22Rv1 (cell line): Measurements from ENCODE around the gene SPATA17.

Experiments
- H3K27ac ChIP-seq: fragments of 450-650 bp; 2 replicates; pipeline ENCODE4 v1.5.1; 2017
- CTCF ChIP-seq: fragments of 450-650 bp; IDR thresholded peaks from 2 replicates; pipeline ENCODE4 v1.5.1; 2017; ENCODE audit warnings: mild to moderate bottlenecking
- ZFX ChIP-seq: fragments of 450-650 bp; IDR thresholded peaks from 2 replicates; pipeline ENCODE4 v1.6.1; 2017; ENCODE audit warnings: antibody characterized with exemption, borderline replicate concordance

The SPATA17 gene

GRCh38 chr1:217839161-217839560 lies 208.0 kb downstream of the SPATA17 start:
- H3K27ac ChIP-seq, result no peak overlapping the region
- TF ChIP-seq ZFX (no peak), CTCF (no peak)

GRCh38 chr1:217846733-217847132 lies 215.6 kb downstream of the SPATA17 start:
- no peak for TF ChIP-seq ZFX
- no peak for TF ChIP-seq CTCF
- no peak overlapping the region for H3K27ac ChIP-seq

GRCh38 chr1:217847643-217848042 lies 216.5 kb downstream of the SPATA17 start:
- TF ChIP-seq CTCF (peak; percentile 35; the same call in 1 of the 2 replicates), ZFX (no peak)
- H3K27ac ChIP-seq, result no peak overlapping the region

GRCh38 chr1:217856342-217857034 lies 225.3 kb downstream of the SPATA17 start:
- no peak overlapping the region for H3K27ac ChIP-seq
- TF ChIP-seq CTCF (no peak), ZFX (no peak)

- no peak overlapping the region for H3K27ac ChIP-seq
- TF ChIP-seq ZFX (no peak), CTCF (no peak)
These were observed 225.9 kb downstream of the SPATA17 start for GRCh38 chr1:217857061-217857460.

GRCh38 chr1:217861658-217862057 lies 230.5 kb downstream of the SPATA17 start:
- TF ChIP-seq CTCF (no peak), ZFX (no peak)
- no peak overlapping the region for H3K27ac ChIP-seq

- TF ChIP-seq CTCF, result no peak
- no peak for TF ChIP-seq ZFX
- H3K27ac ChIP-seq, result no peak overlapping the region
These were observed 236.4 kb downstream of the SPATA17 start for GRCh38 chr1:217867446-217867995.
